ENCODE data around the gene TUFT1.

- TF ChIP-seq POLR2AphosphoS5 (IDR thresholded peaks at IDR 0.05; ENCODE audit: low read depth, low read length) (no peak), TAF1 (IDR thresholded peaks at IDR 0.05; ENCODE audit: borderline replicate concordance, insufficient read depth, low read length) (no peak), REST (IDR thresholded peaks at IDR 0.05; ENCODE audit: insufficient read depth in 1 of 2, low read depth in 2 of 2, low read length in 2 of 2) (no peak)
These were observed 75.8 kb downstream of the TUFT1 start for GRCh38 chr1:151615711-151616504.
